GM18511 (cell line): Measurements from ENCODE around the gene PLA2G7.

Experiments used
- ATAC-seq: cut with Tn5 transposase; IDR thresholded peaks from one replicate; pipeline ENCODE4 v1.9.1; 2021; ENCODE audit warnings: mild to moderate bottlenecking, moderate library complexity; ENCODE audit not compliant: unreplicated experiment

Gene PLA2G7

GRCh38 chr6:46690141-46690755 is 44.9 kb downstream of the PLA2G7 start:
- no peak for ATAC-seq

GRCh38 chr6:46689657-46690056 is 45.5 kb downstream of the PLA2G7 start:
- no peak for ATAC-seq

- ATAC-seq: no peak
These were observed 46.2 kb downstream of the PLA2G7 start for GRCh38 chr6:46688966-46689335.

DNA sequence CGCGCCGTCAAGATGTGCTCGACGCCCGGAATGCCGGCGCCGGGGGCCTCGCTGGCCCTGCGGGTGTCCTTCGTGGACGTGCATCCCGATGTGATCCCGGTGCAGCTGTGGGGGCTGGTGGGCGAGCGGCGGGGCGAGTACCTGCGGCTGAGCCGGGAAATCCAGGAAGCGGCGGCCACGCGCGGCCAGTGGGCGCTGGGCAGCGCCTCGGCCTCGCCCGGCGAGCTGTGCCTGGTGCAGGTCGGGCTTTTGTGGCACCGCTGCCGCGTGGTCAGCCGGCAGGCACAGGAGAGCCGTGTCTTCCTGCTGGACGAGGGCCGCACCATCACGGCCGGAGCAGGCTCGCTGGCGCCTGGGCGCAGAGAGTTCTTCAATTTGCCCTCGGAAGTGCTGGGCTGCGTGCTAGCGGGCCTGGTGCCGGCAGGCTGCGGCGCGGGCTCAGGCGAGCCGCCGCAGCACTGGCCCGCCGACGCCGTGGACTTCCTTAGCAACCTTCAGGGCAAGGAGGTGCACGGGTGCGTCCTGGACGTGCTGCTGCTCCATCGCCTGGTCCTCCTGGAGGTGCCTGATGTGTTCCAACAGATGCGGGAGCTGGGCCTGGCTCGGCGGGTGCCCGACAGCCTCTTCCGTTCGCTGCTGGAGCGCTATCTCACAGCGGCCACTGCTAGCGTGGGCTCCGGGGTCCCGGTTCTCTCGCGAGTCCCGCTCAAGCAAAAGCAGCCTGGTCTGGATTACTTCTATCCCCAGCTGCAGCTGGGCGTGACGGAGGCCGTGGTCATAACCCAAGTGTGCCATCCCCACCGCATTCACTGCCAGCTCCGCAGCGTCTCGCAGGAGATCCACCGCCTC is 46.8 kb downstream of the PLA2G7 start:
- no peak for ATAC-seq

- ATAC-seq: no peak
These were observed 47.5 kb downstream of the PLA2G7 start, which contains the start of gene TDRD6 for GRCh38 chr6:46687619-46688097. TSS of gene TDRD6 (plus strand) at chr6:46687885. CDS start at chr6:46688129, 244 bp downstream.

DNA sequence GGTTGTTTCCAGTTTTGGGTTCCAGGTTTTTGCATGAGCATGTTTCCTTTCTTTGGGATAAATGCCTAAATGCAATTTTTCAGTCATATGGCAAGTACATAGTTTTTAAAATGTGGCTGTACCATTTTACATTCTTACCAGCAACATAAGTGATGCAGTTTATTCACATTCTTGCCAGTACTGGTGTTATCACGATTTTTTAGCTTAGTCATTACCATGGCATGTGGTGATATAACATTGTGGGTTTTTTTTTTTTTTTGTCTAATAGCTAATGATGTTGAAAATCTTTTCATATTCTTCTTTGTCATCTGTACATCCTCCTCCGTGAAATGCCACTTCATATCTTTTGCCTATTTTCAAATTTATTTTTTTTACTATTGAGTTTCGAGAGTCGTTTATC is 50.4 kb downstream of the PLA2G7 start:
- no peak for ATAC-seq

DNA sequence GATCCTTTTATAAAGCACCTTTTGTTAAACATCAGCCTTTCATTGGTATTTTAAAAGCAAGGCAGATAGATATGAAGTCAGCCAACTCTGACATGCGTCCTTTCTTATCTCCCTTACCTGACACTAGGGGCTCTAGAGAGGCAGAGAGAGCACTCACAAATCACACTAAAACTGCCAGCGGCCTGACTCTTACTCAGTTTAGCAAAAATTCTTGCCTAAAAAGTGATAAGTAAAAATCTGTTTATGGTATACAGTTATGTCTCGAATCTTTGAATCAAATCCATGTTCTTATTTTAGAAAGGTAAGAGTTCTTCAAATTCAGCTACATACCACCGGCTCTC is 57.9 kb downstream of the PLA2G7 start:
- peak; percentile 46 for ATAC-seq

GRCh38 chr6:46676604-46677313 is 58.4 kb downstream of the PLA2G7 start:
- ATAC-seq: no peak

GRCh38 chr6:46674410-46674809 is 60.8 kb downstream of the PLA2G7 start:
- ATAC-seq: no peak

DNA sequence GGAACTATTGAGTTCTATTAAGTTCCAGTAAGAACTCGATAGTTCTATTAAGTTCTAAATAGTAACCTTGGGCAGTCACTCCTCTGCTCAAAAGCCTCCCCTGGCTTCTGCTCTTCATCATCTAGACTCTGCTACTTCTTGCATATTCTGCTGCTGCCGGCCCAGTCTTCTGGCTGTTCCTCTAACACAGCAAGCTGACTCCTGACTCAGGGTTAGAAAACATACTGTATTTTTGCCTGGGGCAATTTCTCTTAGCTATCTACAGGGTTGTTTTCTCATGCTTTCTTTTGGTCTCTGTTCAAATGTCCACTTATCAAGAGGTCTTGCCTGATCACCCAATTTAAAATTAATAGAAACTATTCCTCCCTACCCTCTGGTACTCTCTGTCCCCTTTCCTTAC is 67.8 kb downstream of the PLA2G7 start:
- no peak for ATAC-seq

DNA sequence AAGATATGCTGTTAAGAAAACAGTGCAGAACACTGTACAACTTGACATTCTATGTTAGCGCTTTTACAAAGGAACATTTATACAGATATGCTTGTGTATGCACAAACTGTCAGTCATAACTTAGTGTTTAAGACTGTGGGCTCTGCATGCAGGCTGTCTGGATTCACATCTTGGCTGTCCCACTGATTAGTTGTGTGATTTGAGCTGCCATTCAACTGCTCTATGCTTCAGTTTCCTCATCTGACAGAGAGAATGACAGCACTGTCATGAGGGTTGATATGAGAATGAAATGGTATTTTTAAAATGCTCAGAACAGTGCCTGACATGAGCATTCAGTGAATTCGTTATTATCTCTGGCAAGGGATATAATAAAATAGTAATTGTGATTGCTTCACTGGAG is 73.7 kb downstream of the PLA2G7 start:
- no peak for ATAC-seq

- no peak for ATAC-seq
These were observed 77.5 kb downstream of the PLA2G7 start for GRCh38 chr6:46657642-46658041.

DNA sequence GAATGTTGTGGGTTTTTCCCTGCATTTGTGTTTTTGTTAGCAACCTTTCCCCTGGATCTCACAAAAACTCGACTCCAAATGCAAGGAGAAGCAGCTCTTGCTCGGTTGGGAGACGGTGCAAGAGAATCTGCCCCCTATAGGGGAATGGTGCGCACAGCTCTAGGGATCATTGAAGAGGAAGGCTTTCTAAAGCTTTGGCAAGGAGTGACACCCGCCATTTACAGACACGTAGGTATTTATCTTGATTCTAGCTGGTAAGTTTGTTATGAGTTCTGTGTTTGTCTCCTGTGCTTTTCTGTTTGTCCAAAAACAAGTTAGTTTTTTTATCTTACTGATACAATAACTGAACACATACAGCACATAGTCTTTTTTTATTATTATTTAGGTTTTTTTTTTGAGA is 79.4 kb downstream of the PLA2G7 start:
- no peak for ATAC-seq
